GM12875 (cell line): ENCODE data around the gene FAM83E.

Experiments used
- H3K4me3 ChIP-seq: one replicate; pipeline ENCODE4 v1.5.1; 2011; ENCODE audit warnings: low read depth, low read length, control low read depth
- CTCF ChIP-seq: IDR thresholded peaks from 2 replicates; pipeline ENCODE4 v1.5.1; 2011; ENCODE audit warnings: low read depth, mild to moderate bottlenecking, control low read depth, inconsistent platforms, low read length, moderate library complexity, borderline replicate concordance; ENCODE audit not compliant: insufficient read depth

Gene FAM83E

GRCh38 chr19:48627201-48627864 lies 12.5 kb upstream of the FAM83E start:
- no peak overlapping the region for H3K4me3 ChIP-seq
- no peak for TF ChIP-seq CTCF

GRCh38 chr19:48625891-48626327 lies 11.0 kb upstream of the FAM83E start:
- no peak for TF ChIP-seq CTCF
- no peak overlapping the region for H3K4me3 ChIP-seq

- no peak for TF ChIP-seq CTCF
- H3K4me3 ChIP-seq: peak overlapping the region; percentile 29
These were observed 10.2 kb upstream of the FAM83E start for GRCh38 chr19:48624791-48625723.

DNA sequence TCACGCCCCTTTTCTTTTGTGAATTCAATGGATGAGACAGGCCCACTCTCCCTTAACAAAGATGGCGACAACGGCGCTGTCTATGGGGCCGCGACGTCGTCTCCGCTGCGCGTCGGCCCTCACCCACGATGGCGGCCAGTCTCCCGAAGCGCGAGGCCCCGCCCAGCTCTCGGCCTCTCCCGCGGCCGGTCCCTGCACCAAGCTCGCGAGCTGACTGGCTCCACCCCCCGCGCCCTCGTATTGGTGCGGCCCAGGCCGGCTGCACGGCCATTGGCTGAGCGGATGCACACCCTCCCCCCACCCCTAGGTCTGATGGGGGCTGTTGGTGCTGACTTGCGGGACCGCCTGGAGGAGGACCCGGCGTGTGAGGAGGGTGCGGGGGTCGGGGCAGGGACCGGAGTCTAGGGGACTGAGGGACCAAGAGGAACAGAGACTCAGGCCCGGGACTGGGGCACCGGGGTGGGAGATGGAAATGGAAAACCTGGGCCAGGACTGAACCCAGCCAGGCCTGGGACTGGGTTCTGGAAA lies 9.3 kb upstream of the FAM83E start:
- H3K4me3 ChIP-seq: peak overlapping the region; percentile 29
- no peak for TF ChIP-seq CTCF

- no peak for TF ChIP-seq CTCF
- H3K4me3 ChIP-seq: peak overlapping the region; percentile 23
These were observed 8.7 kb upstream of the FAM83E start for GRCh38 chr19:48623556-48624066.

DNA sequence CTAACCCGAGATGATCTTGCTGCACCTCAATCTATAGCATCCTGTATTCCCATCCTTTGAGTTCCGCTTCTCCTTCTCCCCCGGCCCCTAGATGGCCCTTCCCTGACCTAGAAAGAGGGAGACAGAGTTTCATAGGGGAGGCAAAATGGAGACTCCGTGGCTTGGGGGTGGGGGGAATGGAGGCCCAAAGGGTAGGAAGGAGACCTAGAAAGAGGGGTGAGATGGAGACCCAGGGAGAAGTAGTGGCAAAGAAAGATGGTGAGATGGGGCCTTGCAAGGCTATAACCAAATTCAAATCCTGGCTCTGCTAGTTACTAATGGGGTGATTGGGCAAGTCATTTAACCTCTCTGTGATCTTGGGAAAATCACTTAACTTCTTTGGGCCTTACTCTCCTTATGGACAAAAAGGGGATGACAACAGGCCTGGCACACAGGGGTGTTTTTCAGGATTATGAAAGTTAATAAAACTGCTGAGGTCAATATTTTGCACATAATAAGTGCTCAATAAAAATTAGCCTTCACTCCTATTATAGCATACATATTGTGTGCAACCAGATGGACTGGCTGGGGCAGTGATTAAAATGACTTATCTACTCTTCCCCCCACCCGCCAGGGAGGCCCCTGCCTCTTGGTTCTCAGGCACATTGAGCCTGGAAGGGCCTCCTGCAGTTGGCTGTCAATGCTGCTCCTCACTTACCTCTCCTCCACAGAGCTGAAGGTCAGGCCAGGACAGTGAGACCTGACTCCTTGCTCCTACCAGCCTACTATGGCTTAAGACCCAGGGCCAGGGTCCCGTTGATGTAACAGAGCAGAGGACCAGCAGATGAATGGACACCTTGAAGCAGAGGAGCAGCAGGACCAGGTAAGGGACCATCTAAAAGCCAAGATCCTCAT lies 5.1 kb upstream of the FAM83E start:
- peak overlapping the region; percentile 96 for H3K4me3 ChIP-seq
- no peak for TF ChIP-seq CTCF
